H1 (cell line): Measurements from ENCODE around the gene ZNF670. TPM values are rescaled to one million over a fixed set of nuclear protein-coding genes. Genes with fewer than 3 reads are reported as not detected.
A peak's percentile ranks its signal among the peaks of the same experiment; 100 is the strongest.
"Not testable (repeated sequence)": the region's sequence is repeated elsewhere in the genome, so short reads cannot be mapped to it uniquely, and the experiment has no call there.

Experiments
- CTCF ChIA-PET: fragments of 300-600 bp; sonication (Branson Sonifier 250); formaldehyde crosslinking; loops from one replicate; lab custom pipeline; 2021; ENCODE audit not compliant: partially characterized antibody; lab: Charles Lee
- POLR2A ChIA-PET: fragments of 300-600 bp; sonication (Branson Sonifier 250); formaldehyde crosslinking; loops from one replicate; lab custom pipeline; 2021; ENCODE audit warnings: inconsistent platforms; ENCODE audit not compliant: partially characterized antibody; lab: Charles Lee
- DNase-seq, 2 experiments: peaks; one replicate each; pipeline versions ENCODE4 v3.0.0 to v3.0.0-alpha.2; 2010 to 2022; ENCODE audit warnings: low spot score in 2 of 2, low read depth in 1 of 2, mixed read lengths in 1 of 2
- FAIRE-seq: peaks from 2 replicates; lab custom pipeline; 2011; peaks lifted over from hg19 to GRCh38; lab: Jason Lieb, UNC
- H2AFZ ChIP-seq: 2 replicates; pipeline ENCODE4 v1.8.1; 2012; ENCODE audit warnings: low read length, inconsistent platforms
- H2AK5ac ChIP-seq: 2 replicates; pipeline ENCODE4 v1.6.1; 2013; ENCODE audit warnings: low read depth, low read length
- H2BK120ac ChIP-seq: replicated peaks from 2 replicates; pipeline ENCODE3; 2013; ENCODE audit warnings: low read depth, low read length, inconsistent platforms
- H2BK12ac ChIP-seq: 2 replicates; pipeline ENCODE4 v1.6.1; 2013; ENCODE audit warnings: low read depth, low read length
- H2BK15ac ChIP-seq: 2 replicates; pipeline ENCODE4 v1.6.1; 2013; ENCODE audit warnings: low read length
- H2BK20ac ChIP-seq: 2 replicates; pipeline ENCODE4 v1.6.1; 2013; ENCODE audit warnings: low read length
- H2BK5ac ChIP-seq: 2 replicates; pipeline ENCODE4 v1.6.1; 2013; ENCODE audit warnings: low read depth, low read length
- H3K14ac ChIP-seq: 2 replicates; pipeline ENCODE4 v1.6.1; 2013; ENCODE audit warnings: inconsistent platforms; ENCODE audit not compliant: insufficient read length
- H3K18ac ChIP-seq: 2 replicates; pipeline ENCODE4 v1.6.1; 2013; ENCODE audit warnings: low read length; ENCODE audit errors: extremely low read depth
- H3K23ac ChIP-seq: 2 replicates; pipeline ENCODE4 v1.6.1; 2013; ENCODE audit warnings: inconsistent platforms; ENCODE audit not compliant: insufficient read length
- H3K23me2 ChIP-seq: 2 replicates; pipeline ENCODE4 v1.6.1; 2013; ENCODE audit warnings: low read depth, low read length
- H3K27ac ChIP-seq: 2 replicates; pipeline ENCODE4 v1.6.1; 2011; ENCODE audit warnings: low read depth, low read length, inconsistent platforms
- H3K27me3 ChIP-seq, 4 experiments: replicated peaks in 1 of 4; 1 replicate in 1 of 4; 2 replicates in 3 of 4; pipeline versions ENCODE4 v1.6.1 to v1.8.1; 2011 to 2013; ENCODE audit warnings: low read length in 3 of 4, mild to moderate bottlenecking in 3 of 4, inconsistent platforms in 2 of 4, mixed read lengths in 2 of 4, moderate library complexity in 1 of 4; ENCODE audit not compliant: control insufficient read depth in 3 of 4, insufficient read depth in 3 of 4; ENCODE audit errors: extremely low read depth in 1 of 4
- H3K36me3 ChIP-seq, 4 experiments: 2 replicates each; pipeline versions ENCODE4 v1.6.1 to v1.8.1; 2011 to 2013; ENCODE audit warnings: mild to moderate bottlenecking in 4 of 4, low read length in 3 of 4, moderate library complexity in 2 of 4, control low read depth in 1 of 4, inconsistent platforms in 1 of 4; ENCODE audit not compliant: insufficient read depth in 4 of 4, control insufficient read depth in 2 of 4
- H3K4ac ChIP-seq: replicated peaks from 2 replicates; pipeline ENCODE3; 2013; ENCODE audit warnings: low read length, low read depth, mixed read lengths, inconsistent platforms; ENCODE audit not compliant: insufficient read length
- H3K4me1 ChIP-seq, 4 experiments: replicated peaks in 1 of 4; 1 replicate in 1 of 4; 2 replicates in 3 of 4; pipeline versions ENCODE4 v1.6.1 to v1.8.1; 2011 to 2013; ENCODE audit warnings: low read length in 3 of 4, inconsistent platforms in 2 of 4, mixed read lengths in 1 of 4; ENCODE audit not compliant: insufficient read depth in 4 of 4, control insufficient read depth in 3 of 4
- H3K4me2 ChIP-seq, 2 experiments: 2 replicates each; pipeline versions ENCODE4 v1.6.1 to v1.8.1; 2011 to 2013; ENCODE audit warnings: low read depth in 2 of 2, low read length in 2 of 2, control low read depth in 1 of 2, inconsistent platforms in 1 of 2, mild to moderate bottlenecking in 1 of 2; ENCODE audit not compliant: insufficient read depth in 1 of 2
- H3K4me3 ChIP-seq, 4 experiments: fragments of 200-600, 300-600 bp in 1 of 4; sonication (generic), shearing (Covaris generic), sonication (Bioruptor Twin) in 1 of 4; 2 replicates each; pipeline versions ENCODE4 v1.5.1 to v1.8.1; 2011 to 2016; ENCODE audit warnings: low read length in 4 of 4, low read depth in 3 of 4, control low read depth in 2 of 4, inconsistent platforms in 2 of 4, mild to moderate bottlenecking in 2 of 4, mixed read lengths in 1 of 4, moderate library complexity in 1 of 4; ENCODE audit not compliant: insufficient read depth in 2 of 4; ENCODE audit errors: extremely low read depth in 1 of 4
- H3K56ac ChIP-seq: replicated peaks from 2 replicates; pipeline ENCODE3; 2013; ENCODE audit warnings: low read depth, mild to moderate bottlenecking, mixed read lengths, low read length, inconsistent platforms; ENCODE audit not compliant: insufficient read length
- H3K79me1 ChIP-seq: 2 replicates; pipeline ENCODE4 v1.6.1; 2013; ENCODE audit warnings: low read depth, low read length, control low read depth
- H3K79me2 ChIP-seq, 2 experiments: 2 replicates each; pipeline versions ENCODE4 v1.6.1 to v1.8.1; 2012 to 2013; ENCODE audit warnings: low read length in 2 of 2, mild to moderate bottlenecking in 2 of 2, inconsistent platforms in 1 of 2; ENCODE audit not compliant: insufficient read depth in 2 of 2, control insufficient read depth in 1 of 2
- H3K9ac ChIP-seq, 4 experiments: replicated peaks in 1 of 4; 1 replicate in 1 of 4; 2 replicates in 3 of 4; pipeline versions ENCODE4 v1.6.1 to v1.8.1; 2011 to 2013; ENCODE audit warnings: low read depth in 3 of 4, low read length in 3 of 4, control low read depth in 2 of 4, mild to moderate bottlenecking in 2 of 4, moderate library complexity in 2 of 4, inconsistent platforms in 1 of 4; ENCODE audit errors: extremely low read depth in 1 of 4
- H3K9me3 ChIP-seq, 2 experiments: 2 replicates each; pipeline versions ENCODE4 v1.6.1 to v1.8.1; 2012 to 2013; ENCODE audit warnings: mild to moderate bottlenecking in 2 of 2, moderate library complexity in 2 of 2, control low read depth in 1 of 2, inconsistent platforms in 1 of 2, low read depth in 1 of 2, low read length in 1 of 2, mixed read lengths in 1 of 2; ENCODE audit not compliant: insufficient read depth in 2 of 2
- H4K20me1 ChIP-seq, 2 experiments: replicated peaks in 1 of 2; 2 replicates each; pipeline versions ENCODE3 to v1.8.1; 2011 to 2013; ENCODE audit warnings: inconsistent platforms in 2 of 2, low read length in 2 of 2, mild to moderate bottlenecking in 1 of 2; ENCODE audit not compliant: insufficient read depth in 2 of 2, control insufficient read depth in 1 of 2
- H4K5ac ChIP-seq: 2 replicates; pipeline ENCODE4 v1.6.1; 2013; ENCODE audit warnings: low read length, low read depth, mixed read lengths, inconsistent platforms; ENCODE audit not compliant: insufficient read length
- H4K8ac ChIP-seq: 2 replicates; pipeline ENCODE4 v1.8.0; 2013; ENCODE audit warnings: mild to moderate bottlenecking, moderate library complexity, low read length, inconsistent platforms; ENCODE audit not compliant: insufficient read depth; ENCODE audit errors: extremely low read depth
- H4K91ac ChIP-seq: replicated peaks from 2 replicates; pipeline ENCODE3; 2013; ENCODE audit warnings: low read length, mixed read lengths, inconsistent platforms; ENCODE audit not compliant: insufficient read length
- WGBS, 2 experiments: shearing (Covaris generic) in 1 of 2; methylation state at CpG; one replicate each; pipeline versions ENCODE4 v1.1.6 to v1.1.7; 2013 to 2015; ENCODE audit warnings: low lambda C conversion rate in 2 of 2, mixed read lengths in 2 of 2, inconsistent platforms in 1 of 2, low coverage in 1 of 2, missing lambda C conversion rate in 1 of 2; ENCODE audit not compliant: insufficient replicate concordance in 2 of 2, insufficient coverage in 1 of 2, insufficient read length in 1 of 2; ENCODE audit errors: extremely low coverage in 1 of 2, missing lambda C conversion rate in 1 of 2; 5-methylcytosine and 5-hydroxymethylcytosine counted together
- polyA plus RNA-seq, 7 experiments: library from polyadenylated mRNA; depleted of rRNA in 3 of 7; stranded (reverse) in 5 of 7; unstranded in 2 of 7; fragments of >200 nt in 5 of 7; fragments of 200-250 nt in 2 of 7; gene quantifications; 1 replicate in 5 of 7; 2 replicates in 1 of 7; 4 replicates in 1 of 7; pipeline versions ENCODE4 v1.2.1 to v1.2.3, GENCODE V29; 2011 to 2013; ENCODE audit warnings: missing spikeins in 2 of 7, mixed read lengths in 2 of 7
- total RNA-seq: library from RNA; stranded (reverse); fragmentation: NEBNext Ultra II Directional; extraction: Animal tissue kit (Norgen Biotek cat#: 25700); gene quantifications from 2 replicates; pipeline ENCODE4 v1.2.1, GENCODE V29; 2021

ZNF670 gene
- total and polyA plus RNA-seq, 2 of the 8 experiments (the other 6 are each of a cell fraction or from before 2014, with no cell fraction given) = 2.8 to 15.4 TPM

DNA sequence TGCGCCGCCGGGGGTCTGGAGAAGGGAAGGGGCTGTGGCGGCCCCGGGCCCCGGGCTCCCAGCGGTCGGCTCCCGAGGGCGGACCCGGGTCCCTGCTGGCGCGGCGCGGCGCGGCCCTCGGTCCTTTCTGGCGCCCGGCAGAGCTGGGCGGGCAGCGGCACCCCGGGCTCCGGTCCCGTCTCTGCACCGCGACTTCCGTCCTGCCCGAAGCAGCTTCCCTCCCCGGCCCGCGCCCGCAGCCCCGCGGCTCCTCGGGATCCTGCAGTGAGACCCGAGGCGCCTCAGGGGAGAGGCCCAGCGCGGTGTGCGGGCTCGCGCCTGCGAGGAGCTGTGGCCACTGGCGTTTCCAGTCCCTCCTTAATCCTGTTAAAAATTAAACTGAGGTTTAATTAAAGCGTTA lies 48.0 kb upstream of the ZNF670 start:
- Histone ChIP-seq H3K36me3 (peaks cover 2 to 16% (median 8%) of the 10 kb centered on the region in 4 experiments; a peak in 5 of 8 replicates), H3K9me3 (peaks cover 6 to 12% of the 10 kb centered on the region in 2 experiments; a peak in 3 of 4 replicates)
- H2BK120ac ChIP-seq, H3K23me2 ChIP-seq, H2BK20ac ChIP-seq, H2BK15ac ChIP-seq, H2AFZ ChIP-seq, H4K8ac ChIP-seq, H3K27ac ChIP-seq, H4K5ac ChIP-seq, H3K23ac ChIP-seq, H3K79me1 ChIP-seq, H3K9ac ChIP-seq, H2BK5ac ChIP-seq, POLR2A ChIA-PET, FAIRE-seq, H4K91ac ChIP-seq, H3K4ac ChIP-seq, H4K20me1 ChIP-seq, H3K4me2 ChIP-seq, H3K79me2 ChIP-seq, H3K18ac ChIP-seq, H3K4me3 ChIP-seq, H3K56ac ChIP-seq, H2BK12ac ChIP-seq, H3K14ac ChIP-seq, H3K27me3 ChIP-seq, CTCF ChIA-PET, H2AK5ac ChIP-seq, DNase-seq, H3K4me1 ChIP-seq: not testable (repeated sequence)
- whole genome bisulfite sequencing, 2 experiments = no CpG with 5 or more reads among the region's 46 CpGs

DNA sequence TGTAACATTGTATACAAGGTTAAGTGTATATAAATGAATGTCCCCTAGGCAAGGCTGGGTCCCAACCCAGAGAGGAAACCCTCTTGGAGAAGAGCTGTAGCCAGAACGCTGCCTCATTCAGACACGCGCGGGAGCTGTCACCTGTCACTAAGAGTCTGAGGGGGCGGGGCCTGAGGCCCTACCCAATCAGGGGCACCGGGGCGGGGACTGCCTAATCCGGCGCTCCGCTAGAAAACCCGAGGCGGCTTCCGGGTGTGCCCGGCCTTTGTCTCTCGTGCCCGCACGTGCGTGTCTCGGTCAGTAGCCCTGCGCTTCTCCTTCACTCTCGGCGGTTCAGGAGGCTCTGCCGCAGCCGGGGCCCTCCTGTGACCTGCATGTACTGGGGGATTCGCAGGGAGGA lies 47.6 kb upstream of the ZNF670 start:
- H3K79me1 ChIP-seq, H3K79me2 ChIP-seq, H3K18ac ChIP-seq, H2BK5ac ChIP-seq, POLR2A ChIA-PET, CTCF ChIA-PET, H3K27me3 ChIP-seq, H3K23me2 ChIP-seq, H3K27ac ChIP-seq, H2AK5ac ChIP-seq, H2BK15ac ChIP-seq, H3K14ac ChIP-seq, H3K9me3 ChIP-seq, H2AFZ ChIP-seq, H3K4me3 ChIP-seq, H3K56ac ChIP-seq, H3K9ac ChIP-seq, H2BK12ac ChIP-seq, H2BK20ac ChIP-seq, H4K20me1 ChIP-seq, H2BK120ac ChIP-seq, H3K4me1 ChIP-seq, H4K5ac ChIP-seq, DNase-seq, H3K4me2 ChIP-seq, H4K8ac ChIP-seq, H3K23ac ChIP-seq, H4K91ac ChIP-seq, H3K4ac ChIP-seq: not testable (repeated sequence)
- FAIRE-seq = peak; percentile 78
- WGBS, 2 experiments = no CpG with 5 or more reads among the region's 25 CpGs
- H3K36me3 ChIP-seq = peaks cover under 1 to 12% (median 4%) of the 10 kb centered on the region in 4 experiments; a peak in 5 of 8 replicates
